Stimulated activated CD4-positive, alpha-beta T cell treated with anti-CD3 and anti-CD28 coated beads, Interleukin-1b, Interleukin-23, amount 100 ng/mL, for 24 hours (primary cell): Measurements from ENCODE around the gene CRISPLD2.
A peak's percentile ranks its signal among the peaks of the same experiment; 100 is the strongest.

Experiments used
- DNase-seq, 4 experiments: peaks; one replicate each; pipeline ENCODE4 v3.0.0-alpha.2; 2020; ENCODE audit warnings: low read depth in 4 of 4, low spot score in 1 of 4

The CRISPLD2 gene

DNA sequence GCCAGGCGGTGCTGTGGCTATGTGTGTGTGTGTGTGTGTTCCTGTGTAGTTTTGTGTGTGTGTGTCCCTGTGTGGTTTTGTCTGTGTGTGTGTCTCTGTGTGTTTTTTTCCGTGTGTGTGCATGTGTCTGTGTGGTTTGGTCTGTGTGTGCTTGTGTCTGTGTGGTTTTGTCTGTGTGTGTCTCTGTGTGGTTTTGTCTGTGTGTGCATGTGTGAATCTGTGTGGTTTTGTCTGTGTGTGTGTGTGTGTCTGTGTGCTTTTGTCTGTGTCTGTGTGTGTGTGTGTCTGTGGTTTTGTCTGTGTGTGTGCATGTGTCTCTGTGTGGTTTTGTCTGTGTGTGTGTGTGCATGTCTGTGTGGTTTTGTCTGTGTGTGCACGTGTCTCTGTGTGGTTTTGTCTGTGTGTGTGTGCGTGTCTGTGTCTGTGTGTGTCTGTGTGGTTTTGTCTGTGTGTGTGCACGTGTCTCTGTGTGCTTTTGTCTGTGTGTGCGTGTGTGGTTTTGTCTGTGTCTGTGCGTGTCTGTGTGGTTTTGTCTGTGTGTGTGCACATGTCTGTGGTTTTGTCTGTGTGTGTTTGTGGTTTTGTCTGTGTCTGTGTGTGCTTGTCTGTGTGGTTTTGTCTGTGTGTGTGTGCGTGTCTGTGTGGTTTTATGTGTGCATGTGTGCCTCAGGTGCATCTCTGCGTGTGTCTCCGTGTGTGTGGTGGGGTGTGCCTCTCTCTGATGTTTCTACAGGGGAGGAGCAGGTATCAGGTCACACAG lies 129.2 kb downstream of the CRISPLD2 start:
- no peak for DNase-seq

DNA sequence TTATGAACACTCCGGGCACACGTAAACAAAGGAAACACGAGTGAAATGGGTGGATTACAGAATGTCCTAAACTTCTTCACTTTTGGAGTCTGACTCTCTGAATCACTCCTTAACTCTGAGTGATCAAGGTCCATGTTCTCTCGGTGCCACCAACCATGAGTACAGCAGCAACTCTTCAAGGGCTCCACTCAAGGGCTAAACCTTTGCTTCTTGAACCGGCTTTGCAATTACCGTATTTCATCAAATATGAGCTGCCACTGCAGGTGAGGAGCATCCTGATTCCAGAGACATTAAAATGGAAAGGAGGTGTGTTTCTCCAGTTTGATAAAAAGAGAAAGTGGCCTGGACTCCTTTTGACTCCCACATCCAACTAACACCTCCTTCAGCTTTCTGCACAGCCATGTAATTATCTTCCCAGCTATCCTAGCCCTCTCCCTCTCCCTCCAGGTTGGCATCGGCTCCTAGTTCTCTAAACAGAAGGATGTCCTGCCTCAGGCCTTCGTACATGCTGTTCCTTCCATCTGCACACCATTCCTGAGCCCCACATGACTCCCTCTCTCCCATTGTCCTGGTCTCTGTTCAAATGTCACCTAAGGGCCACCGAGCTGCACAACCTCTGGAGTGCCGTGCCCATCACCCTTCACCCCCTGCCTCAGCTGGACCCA lies 130.1 kb downstream of the CRISPLD2 start:
- DNase-seq, result no peak

DNA sequence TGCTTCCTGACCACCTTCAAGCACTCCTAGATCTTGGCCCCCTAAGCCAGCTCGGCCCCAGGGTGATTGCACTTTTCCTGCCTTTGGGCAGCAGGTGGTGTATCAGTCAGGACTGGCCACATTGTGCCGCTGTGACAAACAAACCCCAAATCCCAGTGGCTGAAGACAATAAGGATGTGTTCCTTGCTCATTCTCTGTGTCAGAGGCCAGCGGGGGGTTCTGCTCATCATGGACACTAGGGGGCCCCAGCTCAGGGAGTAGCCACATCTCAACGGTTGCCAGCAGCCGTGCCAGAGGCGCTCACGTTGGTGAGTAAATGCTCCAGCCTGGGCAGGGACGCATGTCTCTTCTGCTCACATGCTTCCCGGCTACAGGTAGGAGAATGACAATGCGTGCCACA lies 131.1 kb downstream of the CRISPLD2 start:
- peak in 2 of 4 experiments; percentile 6 to 17 for DNase-seq

DNA sequence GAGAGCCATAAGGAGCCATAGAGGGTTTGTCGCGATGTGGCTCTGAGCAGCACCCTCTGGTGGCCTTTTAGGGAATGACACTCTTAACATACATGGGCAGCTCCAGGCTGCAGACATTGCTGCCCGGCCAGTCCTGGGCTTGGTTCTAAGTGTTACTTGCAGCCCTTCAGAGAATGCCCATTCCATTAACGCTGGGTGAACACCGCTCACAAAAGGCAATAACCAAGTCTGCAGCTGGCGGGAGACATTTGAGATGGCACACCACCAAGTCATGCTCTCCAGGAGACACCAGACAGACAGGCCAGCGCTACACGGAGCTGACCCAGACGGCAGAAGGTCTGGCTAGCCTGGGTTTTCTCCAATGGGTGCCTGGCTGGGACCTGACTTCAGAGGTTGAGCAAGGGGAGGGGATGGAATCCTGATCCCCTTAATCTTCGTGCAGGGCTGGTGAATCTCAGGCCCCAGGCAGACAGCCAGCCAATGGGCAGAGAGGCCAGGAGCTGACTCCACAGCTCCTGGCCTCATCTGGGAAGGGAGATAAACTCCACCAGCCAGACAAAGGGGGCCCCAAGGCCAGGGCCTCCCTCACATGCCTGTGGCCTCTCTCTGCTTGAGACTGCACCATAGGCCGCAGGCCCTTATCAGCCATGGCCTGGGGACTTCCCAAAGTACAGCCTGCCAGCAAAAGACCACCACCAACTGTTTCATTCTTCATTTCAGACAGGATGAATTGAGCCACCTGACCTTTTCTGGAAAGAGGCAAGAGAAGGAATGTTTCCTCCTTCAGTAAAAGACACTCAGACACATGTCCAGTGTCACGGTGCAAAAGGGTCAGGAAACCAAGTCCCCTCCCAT lies 132.8 kb downstream of the CRISPLD2 start:
- DNase-seq, result peak; percentile 48 to 53 (median 52)

DNA sequence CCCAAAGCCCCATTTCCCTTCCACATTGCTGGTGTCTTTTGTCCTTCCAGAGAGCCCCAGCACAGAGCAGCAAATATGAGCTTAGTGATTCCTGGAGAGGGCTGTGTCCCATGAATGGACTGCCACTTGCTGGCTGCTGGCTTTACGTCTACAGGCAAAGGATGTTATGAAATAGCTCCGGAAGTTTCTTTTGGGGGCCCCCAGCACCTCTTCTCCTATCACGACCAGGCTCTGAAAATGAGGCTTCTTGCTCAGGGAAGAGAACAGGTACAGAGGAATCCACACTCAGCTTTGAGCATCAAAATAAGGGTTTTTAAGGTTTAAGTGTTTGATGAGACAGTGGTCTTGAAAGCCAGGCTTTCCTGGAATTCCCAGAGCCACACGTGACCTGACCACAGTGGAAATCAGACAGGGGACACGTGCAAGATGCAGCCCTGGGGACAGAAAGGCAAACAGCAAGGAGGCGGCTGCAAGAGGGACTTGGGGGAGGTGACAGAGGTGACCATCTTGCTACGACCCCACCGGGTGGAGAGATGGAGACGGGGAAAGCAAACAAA lies 133.5 kb downstream of the CRISPLD2 start:
- DNase-seq, result no peak

DNA sequence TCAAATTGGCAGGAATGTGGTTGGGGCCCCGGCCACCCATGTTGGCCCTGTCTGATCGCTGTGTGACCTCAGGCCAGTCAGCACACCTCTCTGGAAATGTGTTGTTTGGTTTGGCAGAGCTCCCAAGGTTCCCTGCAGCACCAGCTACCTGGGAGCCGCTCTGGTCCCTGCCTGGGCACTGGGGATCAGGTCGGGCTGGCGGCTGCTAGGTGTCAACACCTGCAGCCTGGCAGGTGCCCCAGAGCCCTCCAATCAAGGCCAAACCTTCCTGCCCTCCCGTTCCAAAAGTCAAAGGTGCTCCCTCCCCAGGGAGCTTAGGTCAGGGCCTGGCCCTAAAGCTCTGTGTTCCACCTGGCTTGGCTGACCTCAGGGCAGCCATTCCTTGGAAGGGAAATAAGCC lies 135.6 kb downstream of the CRISPLD2 start:
- no peak for DNase-seq

DNA sequence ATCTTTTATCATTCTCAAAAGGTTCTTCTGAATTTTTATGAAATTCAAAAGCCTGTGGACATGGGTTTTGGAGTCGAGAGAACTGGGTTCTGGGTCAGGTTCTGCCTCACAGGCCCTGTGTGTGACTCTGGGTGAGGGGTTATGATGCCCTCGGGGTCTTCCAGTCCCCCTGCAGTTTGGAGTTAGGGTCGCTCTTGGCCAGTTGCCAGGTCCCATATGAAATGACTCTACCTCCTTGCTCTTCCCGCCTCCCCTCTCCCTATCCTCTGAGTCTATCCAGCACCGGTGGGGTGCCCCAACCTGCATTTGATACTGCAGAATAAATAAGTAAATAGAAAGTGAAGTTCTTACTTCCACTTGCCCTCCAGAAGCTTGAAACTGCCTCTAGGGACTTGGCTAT lies 137.4 kb downstream of the CRISPLD2 start:
- no peak for DNase-seq

DNA sequence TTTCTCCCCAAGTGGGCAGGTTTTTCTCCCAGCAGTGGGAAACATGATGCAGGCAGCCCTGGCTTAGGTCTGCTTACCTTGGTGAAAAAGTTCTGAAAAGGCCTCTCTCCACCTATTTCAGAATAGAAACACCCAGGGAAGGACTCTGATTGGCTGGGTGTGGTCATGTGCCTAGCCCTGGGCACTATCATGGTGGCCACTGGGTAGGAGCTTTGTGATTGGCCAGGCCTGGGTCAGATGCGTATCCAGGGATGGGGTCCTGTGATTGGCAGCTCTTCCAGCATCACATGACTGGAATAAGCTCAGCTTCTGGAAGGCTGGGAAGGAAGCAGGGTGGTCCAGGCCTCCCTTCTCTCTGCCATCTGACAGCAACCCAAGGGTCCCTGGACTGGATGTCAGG lies 138.0 kb downstream of the CRISPLD2 start:
- DNase-seq, result no peak
